GM21825 (cell line): ENCODE data around the gene NME9.

Experiments
- ATAC-seq: cut with Tn5 transposase; IDR thresholded peaks from one replicate; pipeline ENCODE4 v1.9.1; 2021; ENCODE audit warnings: mild to moderate bottlenecking, moderate library complexity; ENCODE audit not compliant: unreplicated experiment

Gene NME9

DNA sequence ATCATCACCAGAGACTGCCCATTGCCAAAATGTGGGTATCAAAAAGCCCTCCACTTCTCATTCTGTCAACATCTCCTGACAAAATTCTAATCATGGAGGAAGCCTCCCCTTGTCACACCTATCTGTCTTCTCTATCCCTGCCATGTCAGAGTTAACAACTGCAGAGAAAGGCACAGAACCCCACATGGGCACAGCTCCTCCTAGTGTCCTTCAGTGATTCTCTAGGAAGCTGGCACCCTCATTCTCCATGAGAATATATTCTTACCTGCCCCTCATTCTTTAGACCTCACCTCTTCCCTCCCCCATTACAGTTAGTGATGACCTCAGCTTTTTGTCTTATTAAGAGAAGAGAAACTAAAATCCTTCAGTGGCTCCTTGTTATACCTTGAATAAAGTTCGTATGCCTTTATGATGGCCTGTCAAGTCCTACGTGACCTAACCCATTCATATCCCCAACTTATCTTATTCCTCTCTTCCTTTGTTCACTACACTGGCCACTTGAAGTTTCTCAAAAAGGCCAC, 44.6 kb downstream of the NME9 start:
- ATAC-seq, result no peak

DNA sequence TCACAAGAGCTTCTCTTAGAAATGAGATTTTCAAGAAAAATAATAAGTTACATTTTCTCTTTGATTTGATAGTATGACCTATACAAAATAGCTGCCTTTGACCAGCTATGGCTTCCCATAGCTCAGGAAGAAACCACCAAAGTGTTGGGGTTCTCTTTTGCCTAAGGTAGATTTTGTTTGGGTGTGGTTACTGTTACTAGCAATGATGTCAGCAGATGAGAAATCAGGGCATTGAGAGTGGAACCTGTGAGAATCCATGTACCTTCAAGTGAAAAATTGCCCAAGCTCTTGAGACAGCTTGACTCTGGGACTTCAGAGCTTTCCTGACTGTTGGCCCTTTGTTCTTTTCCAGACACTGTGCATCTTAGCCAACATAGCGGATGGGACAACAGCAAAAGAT, 45.6 kb downstream of the NME9 start:
- no peak for ATAC-seq

DNA sequence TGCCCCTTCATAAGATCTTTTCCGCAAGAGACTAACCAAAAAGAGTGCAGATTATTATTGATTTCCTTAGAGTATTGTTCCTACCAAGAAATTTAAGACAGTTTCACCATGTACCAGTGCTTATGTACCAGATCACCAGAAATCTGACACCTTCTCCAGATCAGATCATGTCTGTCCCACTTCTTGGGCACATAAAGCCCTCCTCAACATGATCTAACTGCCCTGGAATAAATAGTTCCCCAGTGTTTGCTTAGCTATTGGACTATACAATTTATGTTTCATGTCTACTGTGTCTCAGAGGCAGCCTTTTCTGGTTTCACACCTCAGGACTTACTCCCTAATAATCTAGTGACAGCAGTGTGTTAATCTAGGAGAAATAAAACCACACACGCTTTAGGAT, 46.8 kb downstream of the NME9 start:
- no peak for ATAC-seq

DNA sequence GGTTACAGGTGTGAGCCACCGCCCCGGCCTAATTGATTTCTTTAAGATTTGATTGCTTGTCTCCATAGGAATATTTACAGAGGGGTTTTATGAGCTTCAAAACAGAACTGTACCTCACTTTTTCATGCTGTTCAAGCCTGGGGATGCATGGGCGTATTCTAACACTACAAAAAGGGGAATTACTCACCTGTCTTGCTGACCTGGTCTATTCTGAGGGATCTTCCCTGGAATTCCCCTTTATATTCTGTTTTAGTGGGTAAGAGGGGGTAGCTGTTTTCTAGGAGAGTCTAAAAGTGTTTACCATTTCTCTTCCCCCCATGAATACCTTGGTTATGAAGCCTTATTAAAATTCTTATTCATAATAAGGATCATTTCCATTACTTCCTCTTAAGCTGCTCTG, 48.1 kb downstream of the NME9 start:
- no peak for ATAC-seq

DNA sequence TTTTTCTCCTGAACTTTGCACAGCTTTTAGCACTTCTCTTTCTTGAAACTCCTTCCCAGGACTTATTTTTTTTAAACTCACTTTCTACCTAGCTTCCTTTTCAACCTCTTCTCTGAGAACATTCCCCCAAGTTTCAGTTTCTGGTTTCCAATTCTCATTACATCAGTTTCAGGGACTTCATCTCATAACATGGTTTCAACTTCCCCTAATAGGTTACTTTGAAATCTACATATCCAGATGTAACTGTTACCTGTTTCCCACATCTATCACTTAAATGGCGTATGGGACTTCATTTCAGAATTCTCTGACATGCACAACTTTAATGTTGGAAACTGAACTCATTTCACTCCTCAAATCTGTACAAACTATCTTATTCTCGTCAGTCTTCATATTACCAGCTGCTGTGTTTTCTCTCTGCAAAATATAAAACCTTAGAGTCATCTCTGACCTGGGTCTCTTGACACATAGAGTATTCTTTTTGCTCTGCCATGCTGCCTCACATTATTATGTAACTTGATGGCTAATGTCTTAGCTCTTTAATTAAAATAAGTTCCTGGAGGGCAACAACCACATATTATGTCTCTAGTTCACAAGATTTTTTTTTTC, 58.4 kb downstream of the NME9 start:
- ATAC-seq, result peak; percentile 72

DNA sequence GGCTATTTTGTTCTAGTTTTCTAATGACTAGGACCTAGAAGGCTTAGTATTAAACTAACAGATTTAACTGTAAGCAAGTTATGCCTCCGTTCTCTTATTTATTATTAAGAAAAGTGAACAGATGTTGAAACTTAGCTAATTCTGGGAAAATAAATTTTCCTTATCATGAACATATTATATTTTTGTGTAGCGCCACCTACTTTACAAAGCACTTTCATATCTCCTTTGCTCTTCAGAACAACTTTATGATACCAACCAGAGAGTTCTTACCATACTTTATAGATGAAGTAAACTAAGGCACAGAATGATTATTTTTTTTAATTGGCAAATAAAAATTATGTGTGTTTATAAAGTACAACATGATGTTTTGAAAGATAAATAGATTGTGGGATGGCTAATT, 59.4 kb downstream of the NME9 start:
- no peak for ATAC-seq

DNA sequence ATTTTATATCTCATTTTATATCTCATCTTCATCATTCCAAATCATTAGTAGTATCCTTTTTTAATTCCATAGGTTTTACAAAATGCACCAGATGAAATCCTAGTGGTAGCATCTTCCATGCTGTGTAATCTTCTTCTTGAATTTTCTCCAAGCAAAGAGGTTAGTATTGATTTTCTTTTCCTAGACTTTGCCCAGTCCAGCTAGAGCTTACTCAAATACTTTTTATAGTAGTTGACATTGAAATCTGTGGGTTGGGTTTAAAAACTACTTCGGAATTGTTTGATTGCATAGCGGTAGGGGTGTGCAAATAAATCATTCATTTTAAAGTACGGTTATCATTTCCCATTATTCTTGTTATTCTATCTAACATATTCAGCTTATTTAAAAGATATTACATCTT, 62.6 kb downstream of the NME9 start:
- no peak for ATAC-seq

DNA sequence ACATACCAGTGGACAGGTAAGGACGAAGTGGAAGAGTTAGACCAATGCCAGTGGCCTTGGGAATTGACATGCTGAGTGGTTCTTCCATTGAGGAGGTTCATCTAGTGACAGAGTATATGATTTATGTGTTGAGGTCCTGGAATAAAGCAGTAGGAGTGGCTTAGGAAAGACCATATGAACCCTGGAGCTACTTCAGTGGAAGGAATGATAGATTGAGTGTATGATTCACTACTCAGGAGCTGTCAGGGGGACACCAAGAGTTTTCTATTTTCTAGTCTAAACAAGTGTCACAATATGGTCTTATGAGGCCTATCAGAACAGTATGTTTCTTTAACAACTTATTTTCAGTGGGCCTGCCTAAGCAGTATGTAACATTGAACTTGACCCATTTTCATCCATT, 63.9 kb downstream of the NME9 start:
- no peak for ATAC-seq

DNA sequence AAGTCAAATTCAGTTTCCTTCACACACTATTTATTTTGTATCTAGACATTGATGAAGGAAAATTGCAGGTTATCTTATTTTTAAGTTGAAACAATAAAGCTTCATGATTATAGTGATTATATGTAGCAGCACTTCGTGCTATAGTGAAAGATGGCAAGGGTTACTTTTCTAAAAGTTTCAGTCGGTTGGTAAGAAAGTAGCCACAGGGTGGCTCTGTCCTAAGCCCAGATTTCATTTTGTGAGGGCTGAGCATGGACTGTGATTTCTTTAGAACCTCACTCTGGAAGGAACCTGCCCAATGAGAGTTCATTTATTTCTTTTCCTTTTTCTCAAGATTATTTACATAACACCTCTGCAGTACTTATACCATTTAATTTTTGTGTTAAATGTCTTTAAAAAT, 66.5 kb downstream of the NME9 start:
- no peak for ATAC-seq

DNA sequence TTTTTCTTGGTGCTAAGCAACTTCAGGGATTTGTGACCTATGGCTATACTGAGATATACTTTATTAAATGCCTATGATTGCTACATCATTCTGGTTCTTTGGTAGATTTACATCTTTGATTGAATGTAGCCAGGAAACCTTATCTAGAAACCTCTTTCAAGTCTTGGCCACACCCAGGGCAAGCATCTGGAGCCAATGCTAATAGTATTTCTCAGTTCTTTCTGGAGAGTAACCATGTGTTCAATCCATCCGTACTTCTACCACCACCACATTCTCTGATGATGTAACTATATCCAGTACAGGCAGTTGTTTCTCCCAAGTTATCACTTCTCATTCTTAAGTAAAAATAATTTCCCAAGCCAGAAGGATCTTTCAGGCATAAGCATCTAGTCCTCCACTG, 69.0 kb downstream of the NME9 start:
- ATAC-seq, result no peak

DNA sequence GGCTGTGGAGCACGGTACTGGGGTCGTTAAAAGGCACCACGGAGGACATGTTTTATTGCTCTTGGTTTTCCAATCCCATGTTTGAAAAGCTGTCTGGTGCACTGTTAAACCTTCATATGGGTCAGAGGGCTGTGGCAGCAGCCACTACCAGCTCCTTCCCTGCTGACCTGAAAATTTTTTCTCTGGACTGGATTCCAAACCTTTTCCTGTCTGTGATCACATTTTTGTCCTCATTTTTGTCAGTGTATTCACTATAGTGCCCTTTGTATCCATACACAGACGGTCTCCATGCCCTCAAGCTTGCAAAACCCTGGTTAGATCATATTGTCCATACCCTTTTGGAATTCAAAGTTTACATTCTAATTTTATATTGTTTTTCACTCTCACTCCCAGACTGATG, 70.5 kb downstream of the NME9 start:
- no peak for ATAC-seq

DNA sequence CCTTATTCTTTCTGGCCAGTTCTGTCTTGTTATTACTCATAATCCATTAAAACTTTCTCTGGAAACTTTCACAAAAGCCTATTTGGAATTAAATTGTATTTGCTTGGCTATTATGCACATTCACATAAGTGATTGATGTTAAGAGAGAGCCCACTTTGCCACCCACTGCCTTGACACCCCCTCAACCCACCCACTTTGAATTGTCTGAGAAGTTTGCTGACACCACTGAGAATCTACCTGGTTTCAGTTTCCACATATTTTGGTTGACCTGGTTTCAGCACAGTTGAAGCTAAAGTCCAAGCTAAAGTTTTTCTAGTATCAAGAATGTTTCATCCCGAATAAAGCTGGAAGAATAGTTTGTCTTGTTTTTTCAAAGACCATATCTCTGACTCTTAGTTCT, 71.7 kb downstream of the NME9 start:
- ATAC-seq, result no peak

DNA sequence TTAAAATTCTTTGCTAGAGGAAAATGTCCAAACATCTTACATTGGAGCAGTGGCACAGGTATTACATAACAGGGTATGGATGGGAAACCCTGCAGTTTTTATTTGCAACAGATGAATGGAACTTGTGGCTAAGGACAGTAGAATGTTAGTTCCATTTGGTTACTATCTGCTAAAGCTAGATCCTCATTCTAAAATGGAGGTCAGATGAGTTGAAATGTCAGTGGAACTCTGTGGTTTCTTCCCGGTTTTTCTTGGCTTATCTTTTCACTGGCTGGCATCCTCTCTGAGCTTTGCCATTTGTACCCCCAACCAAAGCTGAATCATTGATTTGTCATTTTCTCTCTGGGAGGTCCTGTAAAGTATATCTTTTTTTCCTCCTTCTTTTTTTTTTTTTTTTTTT, 73.6 kb downstream of the NME9 start:
- ATAC-seq, result no peak

DNA sequence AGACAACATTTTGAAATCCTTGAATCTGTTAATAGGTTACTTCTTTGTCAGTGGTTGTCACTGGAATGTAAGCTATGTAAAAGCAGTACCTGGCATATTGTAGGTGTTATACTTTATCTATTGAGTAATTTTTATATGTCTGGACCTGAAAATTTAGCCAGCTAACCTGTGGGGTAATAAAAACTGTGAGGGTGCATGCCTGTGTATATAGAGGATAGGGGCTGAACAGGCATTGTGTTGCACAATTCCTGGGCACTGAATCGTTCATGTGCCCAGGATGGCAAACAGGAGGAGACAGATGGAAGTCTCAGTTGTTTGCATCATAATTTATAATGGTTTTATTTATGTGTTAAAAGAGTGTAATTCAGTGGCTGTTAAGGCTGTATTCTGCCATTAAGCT, 75.4 kb downstream of the NME9 start:
- no peak for ATAC-seq

DNA sequence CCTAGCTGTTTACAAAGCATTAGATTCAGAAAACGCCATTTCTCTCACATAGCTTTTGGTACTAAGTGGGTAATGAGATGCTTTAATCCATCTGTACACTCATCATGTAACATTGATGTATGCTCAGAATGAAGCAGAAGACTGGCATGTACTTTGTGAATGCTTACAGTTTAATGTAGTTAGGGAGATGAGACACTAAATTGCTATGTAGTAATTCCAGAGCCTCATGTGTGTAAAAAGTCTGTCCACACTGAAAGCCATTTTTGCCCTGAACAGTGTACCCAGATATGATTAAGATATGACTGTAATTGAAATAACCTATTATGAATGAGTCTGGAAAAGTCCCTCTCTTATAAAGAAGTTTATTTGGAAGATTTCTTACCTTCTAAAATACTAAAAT, 76.0 kb downstream of the NME9 start:
- ATAC-seq, result no peak
